Embryonic facial prominence (tissue), 1 donor: ENCODE measurements around the gene NARF.
"Not testable (repeated sequence)": the region's sequence is repeated elsewhere in the genome, so short reads cannot be mapped to it uniquely, and the experiment has no call there.

Experiments
- DNase-seq: peaks from one replicate; pipeline ENCODE4 v3.0.0-alpha.2; 2016; ENCODE audit errors: extremely low spot score

Gene NARF

DNA sequence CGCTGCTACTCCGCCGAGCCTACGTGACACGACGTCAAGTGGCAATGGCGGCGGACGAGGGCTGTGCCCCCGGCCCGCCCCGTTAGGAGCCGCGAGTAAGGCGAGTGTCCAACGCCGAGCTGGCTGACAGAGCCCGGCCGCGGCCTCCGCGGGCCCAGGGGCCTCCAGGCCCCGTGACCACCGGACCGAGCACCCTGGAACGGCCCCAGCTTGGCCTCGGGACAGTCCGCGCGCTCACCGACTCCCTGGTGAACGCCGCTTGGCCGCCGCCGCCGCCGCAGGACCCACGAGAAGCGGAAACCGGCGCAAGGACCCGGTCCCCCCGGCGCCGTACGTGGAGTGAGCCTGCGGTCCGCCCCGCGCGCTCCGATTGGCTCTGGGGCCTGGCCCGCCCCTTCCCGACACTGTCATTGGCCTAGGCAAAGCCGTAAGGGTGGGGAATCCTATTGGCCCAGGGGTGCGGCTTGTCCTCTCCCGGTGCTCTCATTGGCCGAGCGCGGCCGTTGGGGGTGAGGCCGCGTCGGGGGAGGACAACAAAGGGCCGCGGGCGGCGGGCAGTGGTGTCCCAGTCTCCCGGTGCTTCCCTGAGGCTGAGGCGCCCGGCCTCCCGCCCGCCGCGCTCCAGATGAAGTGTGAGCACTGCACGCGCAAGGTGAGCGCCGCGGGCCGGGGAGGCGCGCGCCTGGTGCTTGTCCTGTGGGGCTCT, at the start of gene NARF:
NARF (plus strand) TSS at position 563 of the 706 bp plus-strand sequence; CDS start at position 626, 63 bp downstream.
- DNase-seq = peak; percentile 97

- DNase-seq = no peak
Observed at GRCh38 chr17:82408938-82409318, 49.6 kb upstream of the NARF start.

DNA sequence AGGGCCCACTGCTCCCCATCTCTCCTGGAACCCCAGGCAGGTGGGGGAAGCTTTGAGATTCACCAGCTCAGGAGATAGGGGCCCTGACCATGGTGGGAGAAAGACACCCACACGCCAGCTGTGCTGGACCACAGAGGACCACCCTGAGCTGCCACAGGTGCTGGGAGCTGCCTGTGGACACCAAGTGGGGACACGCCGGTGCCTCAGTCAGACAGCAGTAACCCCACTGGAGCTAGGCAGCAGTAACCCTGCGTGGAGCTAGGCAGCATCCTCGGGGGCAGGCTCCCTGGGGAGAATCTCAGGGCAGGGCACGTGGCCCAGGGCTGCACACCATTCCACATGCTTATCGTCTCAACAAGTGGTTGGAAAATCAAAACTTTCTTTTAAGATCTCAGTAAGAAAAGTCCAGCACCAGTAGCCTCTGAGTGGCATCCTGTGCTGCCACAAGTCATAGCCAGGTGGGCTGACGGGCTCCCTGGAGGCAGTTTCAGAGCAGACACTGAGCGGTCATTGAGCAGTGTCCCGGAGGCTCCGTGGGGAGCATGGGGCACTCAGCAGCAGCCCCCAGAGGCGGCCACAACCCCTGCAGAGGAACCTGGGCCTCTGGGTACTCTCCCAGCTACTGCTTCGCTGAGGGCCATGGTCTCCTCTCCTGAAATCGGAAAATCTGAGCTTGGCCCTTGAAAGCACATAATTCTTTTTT, 48.4 kb upstream of the NARF start:
- no peak for DNase-seq

GRCh38 chr17:82411396-82412053, 47.0 kb upstream of the NARF start:
- no peak for DNase-seq

- not testable (repeated sequence) for DNase-seq
Observed at GRCh38 chr17:82412081-82412480, 46.5 kb upstream of the NARF start.

- no peak for DNase-seq
Observed at GRCh38 chr17:82412535-82413520, 45.7 kb upstream of the NARF start.

GRCh38 chr17:82414548-82415281, 43.8 kb upstream of the NARF start:
- DNase-seq = peak; percentile 29

- DNase-seq = no peak
Observed at GRCh38 chr17:82415336-82415735, 43.2 kb upstream of the NARF start.

DNA sequence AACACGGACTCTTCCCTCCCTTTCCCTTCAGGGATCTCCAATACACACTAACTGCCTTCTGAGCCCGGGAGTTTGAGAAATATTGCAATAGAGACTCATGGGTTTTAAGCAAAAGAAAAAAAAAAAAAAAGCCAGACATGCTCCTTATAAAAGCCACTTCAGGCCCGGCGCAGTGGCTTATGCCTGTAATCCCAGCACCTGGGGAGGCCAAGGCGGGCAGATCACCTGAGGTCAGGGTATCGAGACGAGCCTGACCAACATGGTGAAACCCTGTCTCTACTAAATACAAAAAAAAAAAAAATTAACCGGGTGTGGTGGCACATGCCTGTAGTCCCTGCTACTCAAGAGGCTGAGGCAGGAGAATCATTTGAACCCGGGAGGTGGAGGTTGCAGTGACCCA, 42.8 kb upstream of the NARF start:
- DNase-seq = no peak

GRCh38 chr17:82416264-82416663, 42.3 kb upstream of the NARF start:
- DNase-seq = no peak

- no peak for DNase-seq
Observed at GRCh38 chr17:82416771-82417170, 41.8 kb upstream of the NARF start.

- DNase-seq = peak; percentile 53
Observed at GRCh38 chr17:82418001-82418986, 40.2 kb upstream of the NARF start, which contains the start of the genes HEXD and OGFOD3. TSS of gene HEXD (plus strand) at chr17:82418347. CDS start at chr17:82419800, 1,453 bp downstream. TSS of gene OGFOD3 (minus strand) at chr17:82418586. CDS start at chr17:82418485, 101 bp downstream.

DNA sequence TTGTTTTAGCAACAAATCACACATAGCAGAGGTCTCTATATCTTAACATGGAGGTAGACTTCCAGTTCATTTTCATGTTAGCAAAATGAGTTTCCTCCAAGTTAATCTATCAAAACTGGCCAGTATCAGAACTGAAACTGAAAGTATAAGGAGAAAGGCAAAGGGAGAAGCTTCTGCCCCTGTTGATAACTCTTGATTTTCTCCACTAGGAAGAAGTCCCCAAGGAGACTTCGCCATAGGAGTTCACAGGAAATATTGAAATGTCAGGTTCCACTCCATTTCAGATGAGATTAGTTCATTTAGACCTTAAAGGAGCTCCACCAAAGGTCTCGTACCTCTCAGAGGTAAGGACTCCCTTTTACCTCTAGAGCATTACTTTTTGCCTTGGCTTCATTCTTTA, 39.0 kb upstream of the NARF start:
- DNase-seq = no peak

DNA sequence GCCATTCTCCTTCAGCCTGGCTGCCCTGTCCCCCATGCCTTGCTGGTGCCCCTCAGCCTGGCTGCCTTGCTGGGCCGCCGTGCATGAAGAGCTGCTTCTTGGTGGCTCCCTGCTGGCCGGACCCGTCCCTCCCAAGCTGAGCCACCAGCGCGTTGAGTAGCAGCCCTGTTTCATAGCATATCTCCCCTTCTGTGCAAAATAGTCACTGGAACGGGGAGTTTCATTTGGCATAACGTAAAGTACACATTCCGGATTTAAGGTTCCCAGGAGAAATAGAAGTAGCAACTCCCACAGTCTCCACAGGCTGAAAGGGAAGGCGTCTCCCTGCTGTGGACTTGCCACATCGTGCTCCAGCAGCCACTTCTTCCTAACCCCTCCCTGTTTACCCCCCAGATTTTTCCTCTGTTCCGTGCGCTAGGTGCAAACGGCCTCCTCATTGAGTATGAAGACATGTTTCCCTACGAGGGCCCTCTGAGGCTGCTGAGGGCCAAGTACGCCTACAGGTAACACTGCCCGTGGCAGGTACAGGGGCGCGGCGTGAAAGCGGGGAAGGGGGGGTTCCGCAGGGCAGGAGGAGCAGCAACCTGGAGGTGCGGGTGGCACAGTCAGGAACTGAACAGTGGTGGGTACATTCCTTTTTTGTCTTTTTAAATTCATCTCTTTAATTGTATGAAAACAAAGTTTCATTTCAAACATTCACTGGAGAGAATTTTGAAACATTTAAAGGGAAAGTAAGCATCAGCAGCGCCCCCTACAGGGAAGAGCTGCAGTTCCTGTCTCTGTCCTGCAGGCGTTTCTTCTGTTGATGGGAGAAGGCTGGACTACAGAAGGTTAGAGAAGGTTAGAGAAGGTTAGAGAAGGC, 34.3 kb upstream of the NARF start:
- DNase-seq = no peak

GRCh38 chr17:82424863-82425159, 33.7 kb upstream of the NARF start:
- DNase-seq = no peak

DNA sequence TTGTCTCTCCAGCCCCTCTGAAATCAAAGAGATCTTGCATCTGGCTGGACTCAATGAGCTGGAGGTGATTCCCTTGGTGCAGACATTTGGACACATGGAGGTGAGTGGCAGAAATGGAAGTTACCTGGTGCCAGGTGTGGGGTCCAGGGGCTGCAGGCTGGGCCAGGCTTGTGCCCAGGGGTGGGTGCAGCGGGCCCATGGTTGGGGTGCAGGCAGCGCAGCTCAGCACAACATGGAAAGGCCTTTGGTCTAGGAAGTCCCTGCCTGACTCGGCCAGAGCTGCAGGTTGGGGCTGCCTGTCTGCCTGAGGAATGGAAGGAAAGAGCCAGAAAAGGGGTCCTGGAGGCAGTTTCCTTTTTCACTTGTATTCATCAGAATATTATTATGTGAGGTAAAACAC, 30.0 kb upstream of the NARF start:
- no peak for DNase-seq

DNA sequence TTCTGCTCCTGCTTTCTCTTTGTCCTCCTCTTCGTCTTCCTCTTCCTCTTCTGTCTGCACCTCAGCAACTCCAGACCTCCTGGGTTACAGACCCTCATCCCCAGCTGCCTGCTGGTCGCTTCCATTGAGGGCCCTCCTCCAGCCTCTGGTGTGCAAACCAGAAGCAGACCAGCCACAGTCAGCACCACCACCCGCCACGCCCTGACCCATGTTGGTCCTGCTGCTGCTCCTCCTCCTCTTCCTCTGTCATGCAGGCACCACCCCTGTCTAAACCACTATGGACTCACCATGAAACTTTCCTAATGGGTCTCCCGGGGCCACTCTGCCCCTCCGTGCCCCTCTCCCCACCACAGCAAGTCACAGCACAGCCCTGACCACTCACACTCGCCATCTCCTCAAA, 28.7 kb upstream of the NARF start:
- no peak for DNase-seq

- no peak for DNase-seq
Observed at GRCh38 chr17:82432017-82432416, 26.5 kb upstream of the NARF start.
